ENCODE data around the gene FBXO30. TPM values are rescaled to one million over a fixed set of nuclear protein-coding genes. Genes with fewer than 3 reads are reported as not detected.

The FBXO30 gene
- total and polyA plus RNA-seq, 10 donors, result 2.1 to 11.1 (median 8.7) TPM

GRCh38 chr6:145744619-145745018, 70.0 kb downstream of the FBXO30 start:
- Histone ChIP-seq H3K27me3 (replicated peaks in 1 of 7) (no peaks in the 10 kb centered on the region), H3K4me3 (no peak overlapping the region), H3K36me3 (no peaks in the 10 kb centered on the region), H3K4me1 (no peaks in the 10 kb centered on the region), H3K9me3 (no peaks in the 10 kb centered on the region), H3K27ac (no peak overlapping the region)
- DNase-seq, result no peak
- TF ChIP-seq CTCF (IDR thresholded peaks at IDR 0.05 in 8 of 11, conservative IDR thresholded peaks at IDR 0.05 in 3 of 11), result no peak
- TF ChIP-seq POLR2AphosphoS5 (IDR thresholded peaks at IDR 0.05), result no peak
- no peak for TF ChIP-seq POLR2A (IDR thresholded peaks at IDR 0.05)
- 89 to 95% (median 92%) methylated on average over 2 of the region's 2 CpGs for WGBS, 5 donors
- intact Hi-C loops (cut with DNase I; ENCODE audit: low total_unique reads), result loop anchor here (10.0 kb wide), 1 partner anchor 60 kb away; no protein-coding TSS in a partner anchor

Other genes with a start within 250 kb of the FBXO30 start
- 10 to 100 TPM in 2 of 7 donors, 1 to 10 TPM in 5; 7.5 to 15.5 (median 9.2) TPM for gene EPM2A, start 79.3 kb downstream of the FBXO30 start, total RNA-seq
- 1 to 10 TPM; 4.3 to 4.9 (median 4.5) TPM for gene EPM2A, start 79.3 kb downstream of the FBXO30 start, polyA plus RNA-seq
- gene SHPRH, start 149.6 kb upstream of the FBXO30 start, total RNA-seq, result 10 to 100 TPM; 24.7 to 58.7 (median 32.7) TPM
- gene SHPRH, start 149.6 kb upstream of the FBXO30 start, polyA plus RNA-seq, result 1 to 10 TPM; 3.3 to 3.7 (median 3.7) TPM
- under 1 TPM in 5 of 7 donors, not detected in 2; 0.09 to 0.19 (median 0.10) TPM for gene GRM1, start 214.3 kb upstream of the FBXO30 start, total RNA-seq
- gene GRM1, start 214.3 kb upstream of the FBXO30 start, polyA plus RNA-seq, result under 1 TPM in 2 of 3 donors, not detected in 1; under 0.01 to 0.02 TPM

All from spleen (tissue), 11 donors.